Astrocyte of the spinal cord (primary cell): Measurements from ENCODE around the gene VWC2L.

ENCODE experiments used
- DNase-seq: peaks from one replicate; pipeline ENCODE4 v3.0.0; 2011; ENCODE audit warnings: low read depth, low spot score
- H3K4me3 ChIP-seq: 2 replicates; pipeline ENCODE4 v1.5.1; 2011; ENCODE audit warnings: low read depth, mild to moderate bottlenecking, low read length, moderate library complexity
- in situ Hi-C: cut with HindIII; loops from 2 replicates; pipeline ENCODE4 v1.10.0; 2017; ENCODE audit warnings: low sequenced_read_pairs
- TF ChIP-seq, protein P1 (sequence below): IDR thresholded peaks from 2 replicates; pipeline ENCODE4 v1.5.1; 2012; ENCODE audit warnings: low read depth, mild to moderate bottlenecking, low read length, inconsistent platforms

Gene VWC2L

DNA sequence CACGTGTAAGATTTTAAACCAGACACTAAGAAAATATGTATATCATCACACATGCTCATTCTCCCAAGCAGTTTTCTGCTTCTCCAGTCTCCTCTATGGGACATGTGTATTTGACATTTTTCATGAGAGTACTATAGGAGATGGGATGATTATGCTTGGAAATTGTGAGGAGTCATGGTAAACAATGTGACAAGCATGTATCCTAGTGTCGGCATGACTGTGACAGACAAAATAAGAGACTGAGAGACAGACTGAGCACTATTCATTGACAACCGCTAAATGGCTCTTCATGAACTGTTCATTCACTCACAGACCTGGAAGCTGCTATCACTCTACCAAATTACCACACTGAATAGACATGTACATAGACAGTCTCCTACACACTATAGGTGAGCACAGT, 127.1 kb downstream of the VWC2L start:
- TF ChIP-seq, protein P1, sequence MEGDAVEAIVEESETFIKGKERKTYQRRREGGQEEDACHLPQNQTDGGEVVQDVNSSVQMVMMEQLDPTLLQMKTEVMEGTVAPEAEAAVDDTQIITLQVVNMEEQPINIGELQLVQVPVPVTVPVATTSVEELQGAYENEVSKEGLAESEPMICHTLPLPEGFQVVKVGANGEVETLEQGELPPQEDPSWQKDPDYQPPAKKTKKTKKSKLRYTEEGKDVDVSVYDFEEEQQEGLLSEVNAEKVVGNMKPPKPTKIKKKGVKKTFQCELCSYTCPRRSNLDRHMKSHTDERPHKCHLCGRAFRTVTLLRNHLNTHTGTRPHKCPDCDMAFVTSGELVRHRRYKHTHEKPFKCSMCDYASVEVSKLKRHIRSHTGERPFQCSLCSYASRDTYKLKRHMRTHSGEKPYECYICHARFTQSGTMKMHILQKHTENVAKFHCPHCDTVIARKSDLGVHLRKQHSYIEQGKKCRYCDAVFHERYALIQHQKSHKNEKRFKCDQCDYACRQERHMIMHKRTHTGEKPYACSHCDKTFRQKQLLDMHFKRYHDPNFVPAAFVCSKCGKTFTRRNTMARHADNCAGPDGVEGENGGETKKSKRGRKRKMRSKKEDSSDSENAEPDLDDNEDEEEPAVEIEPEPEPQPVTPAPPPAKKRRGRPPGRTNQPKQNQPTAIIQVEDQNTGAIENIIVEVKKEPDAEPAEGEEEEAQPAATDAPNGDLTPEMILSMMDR, result no peak
- DNase-seq, result no peak
- no peak overlapping the region for H3K4me3 ChIP-seq
- in situ Hi-C loops, result no loop called here

DNA sequence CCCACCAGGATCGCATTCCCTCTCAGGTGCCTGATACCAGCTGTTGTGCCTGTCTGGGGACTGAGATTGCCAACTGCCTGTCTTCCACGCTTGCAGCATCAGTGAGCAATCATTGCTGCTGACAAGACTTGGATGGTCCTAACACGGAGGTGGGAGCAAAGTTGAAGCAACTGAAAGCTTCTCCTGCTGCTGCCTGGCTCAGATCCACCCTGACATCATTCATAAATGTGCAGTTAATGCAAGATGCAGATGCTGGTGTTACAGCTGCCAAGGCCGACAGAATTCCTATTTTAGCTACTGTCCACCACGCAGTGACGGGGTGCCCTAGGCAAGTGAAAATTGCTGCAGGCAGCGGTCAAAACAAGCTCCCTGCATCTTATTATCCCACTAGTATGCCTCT, 131.4 kb downstream of the VWC2L start:
- H3K4me3 ChIP-seq, result no peak overlapping the region
- TF ChIP-seq, protein P1, result no peak
- in situ Hi-C loops, result no loop called here
- DNase-seq, result no peak

DNA sequence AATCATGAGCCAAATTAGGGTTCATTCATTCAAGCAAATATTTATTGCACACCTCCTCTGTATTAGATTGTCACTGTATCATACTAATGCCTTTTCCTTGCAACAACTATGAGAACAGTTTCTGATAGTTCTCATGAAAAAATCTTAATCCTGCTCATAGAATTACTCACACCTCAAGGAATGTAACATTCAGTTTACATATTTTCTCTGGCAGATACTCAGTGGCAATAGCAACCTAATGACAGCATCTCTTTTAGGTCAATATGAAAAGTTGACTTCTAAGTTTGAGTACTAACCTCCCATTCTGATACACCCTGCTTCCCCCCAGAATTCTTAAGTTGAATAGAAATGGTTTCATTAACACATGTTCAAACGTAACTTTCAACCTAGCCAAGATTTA, 132.0 kb downstream of the VWC2L start:
- TF ChIP-seq, protein P1, result no peak
- peak; percentile 58 for DNase-seq

DNA sequence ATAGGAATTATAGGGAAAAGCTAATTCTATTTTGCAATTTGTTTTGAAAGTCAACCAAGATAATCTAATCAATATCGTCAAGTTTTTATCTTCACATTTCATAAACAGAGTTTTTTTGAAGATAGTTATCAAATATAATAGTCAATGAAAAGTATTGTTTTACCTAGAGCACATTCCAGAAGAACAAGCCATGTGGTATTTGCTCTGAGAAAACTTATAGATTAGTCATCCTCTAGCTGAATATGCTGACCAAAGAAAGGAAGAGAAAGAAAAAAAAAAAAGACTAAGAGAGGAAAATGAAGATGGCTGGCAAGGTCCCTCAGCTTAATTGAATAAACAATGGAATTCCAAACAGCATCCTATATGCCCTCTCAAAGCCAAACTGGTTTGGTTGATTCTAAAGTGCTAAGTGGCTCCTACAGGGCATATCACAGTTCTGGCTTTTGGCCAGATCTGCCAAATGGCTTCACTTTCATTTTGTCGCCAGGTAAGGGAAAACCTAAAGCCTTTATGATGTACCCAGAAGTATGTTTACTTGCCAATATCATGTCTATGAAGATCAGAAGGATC, 132.6 kb downstream of the VWC2L start:
- no peak overlapping the region for H3K4me3 ChIP-seq
- TF ChIP-seq, protein P1, result no peak
- DNase-seq, result peak; percentile 67
- in situ Hi-C loops, result no loop called here

More for the DNA sequence above, 132.0 kb downstream of the VWC2L start:
- H3K4me3 ChIP-seq, result no peak overlapping the region
- in situ Hi-C loops, result no loop called here

DNA sequence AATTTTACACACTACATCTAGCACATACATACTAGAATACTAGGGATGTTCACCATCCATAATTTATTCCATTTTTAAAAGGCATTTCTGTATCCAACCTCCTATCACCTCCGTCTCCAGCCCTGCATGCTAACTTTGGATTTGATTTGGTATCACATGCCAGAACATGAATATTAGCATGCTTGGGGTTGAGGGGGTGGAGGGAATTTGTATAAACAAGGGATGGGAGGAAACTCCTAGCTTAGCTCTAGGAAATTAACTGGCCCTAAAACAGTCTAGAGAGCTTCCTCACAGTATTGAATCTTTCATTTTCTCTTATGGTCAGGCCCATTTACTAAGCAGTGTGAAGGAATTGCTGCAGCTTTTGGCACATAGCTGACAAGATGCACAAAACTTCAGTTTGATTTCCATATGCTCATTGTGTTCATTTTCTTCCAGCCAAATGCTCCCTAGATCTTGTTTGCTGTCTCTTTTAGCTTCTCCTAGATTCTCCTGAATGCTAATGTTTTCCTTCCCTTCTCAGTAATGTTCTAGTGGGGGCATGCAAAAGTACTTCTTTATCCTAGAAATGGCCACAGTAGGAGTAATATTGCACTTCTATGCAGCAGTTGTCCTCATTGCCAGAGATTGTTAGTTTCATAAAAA, 135.2 kb downstream of the VWC2L start:
- in situ Hi-C loops, result no loop called here
- TF ChIP-seq, protein P1, result no peak
- no peak overlapping the region for H3K4me3 ChIP-seq
- DNase-seq, result no peak

DNA sequence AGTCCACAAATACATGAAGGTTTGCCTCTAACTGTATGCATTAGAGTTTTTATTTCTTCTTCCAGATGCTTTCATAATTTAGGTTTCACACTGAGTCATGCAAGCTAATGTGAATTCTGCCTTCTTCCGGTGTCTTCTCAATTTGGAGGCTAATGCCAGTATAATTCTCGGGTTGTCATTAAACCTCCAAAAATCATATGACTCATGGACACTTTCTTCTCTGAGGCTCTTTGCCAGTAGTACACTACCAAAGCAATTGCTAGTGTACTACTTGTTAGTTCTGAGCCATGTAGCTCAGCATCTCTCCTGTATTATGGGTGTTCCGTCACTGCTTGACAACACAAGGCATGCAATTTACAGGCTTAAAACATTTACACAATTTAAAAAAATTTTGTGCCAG, 137.1 kb downstream of the VWC2L start:
- TF ChIP-seq, protein P1, result no peak
- H3K4me3 ChIP-seq, result no peak overlapping the region
- in situ Hi-C loops, result no loop called here
- no peak for DNase-seq
